Activated T-helper 9 cell treated with anti-CD3 and anti-CD28 coated beads, Interleukin-2, amount 50 U/mL, for 16 hours (primary cell): ENCODE data around the gene TRIM27.
A peak's percentile ranks its signal among the peaks of the same experiment; 100 is the strongest.
"Not testable (repeated sequence)": the region's sequence is repeated elsewhere in the genome, so short reads cannot be mapped to it uniquely, and the experiment has no call there.

Source experiments
- DNase-seq: peaks from one replicate; pipeline ENCODE4 v3.0.0-alpha.2; 2020; ENCODE audit warnings: low read depth

TRIM27 gene

DNA sequence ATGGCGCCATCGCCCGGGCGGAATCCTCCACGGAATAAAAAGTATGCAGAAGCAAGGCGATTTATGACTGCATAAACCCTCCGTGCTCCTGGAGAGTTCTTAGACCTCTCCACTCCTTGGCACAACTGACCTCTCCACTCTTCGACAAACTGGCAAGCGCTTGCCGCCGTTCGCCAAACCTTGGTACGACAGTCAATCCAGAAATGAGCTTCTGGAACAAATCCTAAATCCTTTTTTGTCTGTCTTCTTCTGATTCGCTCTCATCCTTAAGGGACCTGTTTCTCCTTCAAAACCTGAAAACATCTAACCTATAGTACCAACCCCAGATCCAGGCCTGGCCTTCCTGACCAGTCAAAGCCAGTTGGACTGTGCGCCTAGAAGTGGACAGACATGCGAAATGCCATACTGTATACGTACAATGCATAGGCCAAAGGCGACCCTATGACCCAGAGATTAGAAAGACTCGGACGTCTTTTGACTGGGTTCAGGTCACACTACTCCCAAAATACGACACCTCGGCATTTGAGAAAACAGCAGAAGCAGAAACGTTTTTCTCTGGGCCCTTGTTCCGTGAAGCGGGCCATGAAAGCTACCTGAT lies 59.4 kb downstream of the TRIM27 start:
- DNase-seq: no peak

DNA sequence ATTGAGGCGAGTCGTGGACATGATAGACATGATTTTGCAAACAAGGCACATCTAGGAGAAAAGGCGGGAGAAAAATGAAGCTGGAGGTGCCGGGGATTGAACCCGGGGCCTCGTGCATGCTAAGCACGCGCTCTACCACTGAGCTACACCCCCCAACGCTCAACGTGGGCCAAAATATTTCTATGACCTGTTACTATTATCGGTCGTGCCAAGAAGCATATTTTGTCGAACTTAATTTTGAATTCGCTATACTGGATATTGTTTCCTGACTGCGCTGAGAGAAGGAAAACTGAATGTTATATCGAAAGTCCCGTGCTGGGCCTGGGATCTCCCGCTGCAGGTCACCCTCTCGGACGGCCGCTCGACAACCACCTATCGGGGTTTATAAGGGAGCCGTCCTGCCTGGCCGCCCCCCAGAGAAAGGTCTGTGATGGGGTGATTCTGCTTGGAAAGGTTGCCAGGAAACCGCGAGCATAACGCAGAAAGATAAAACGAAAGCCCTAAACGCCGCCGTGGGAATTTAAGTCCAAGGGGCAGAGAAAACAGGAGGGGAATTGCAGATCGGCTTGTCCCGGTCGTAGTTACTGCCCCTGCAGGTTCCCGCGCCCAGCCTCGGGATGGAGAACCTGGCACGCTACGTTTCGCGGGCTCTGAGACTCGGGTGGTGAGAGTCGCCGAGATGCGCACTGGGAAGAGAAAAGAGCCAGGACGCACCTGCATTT lies 60.0 kb downstream of the TRIM27 start:
- DNase-seq: peak; percentile 70

DNA sequence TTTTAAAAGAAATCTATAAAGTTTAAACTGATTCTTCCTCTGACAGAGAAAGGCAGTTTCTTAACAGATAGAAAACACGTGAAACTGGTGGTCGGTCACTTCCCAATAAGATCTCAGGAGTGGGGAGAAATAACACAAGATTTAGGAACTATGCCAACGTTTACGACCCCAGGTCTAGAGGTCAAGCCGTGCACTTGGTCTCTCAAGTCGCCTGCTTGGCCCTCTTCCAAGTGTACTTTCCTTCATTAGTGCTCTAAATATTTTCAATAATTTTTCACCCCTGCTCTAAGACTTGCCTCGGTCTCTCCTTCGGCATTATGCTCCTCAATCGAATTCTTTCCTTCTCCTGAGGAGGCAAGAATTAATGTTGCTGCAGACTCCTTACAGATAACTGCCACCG lies 61.7 kb downstream of the TRIM27 start:
- DNase-seq: no peak

DNA sequence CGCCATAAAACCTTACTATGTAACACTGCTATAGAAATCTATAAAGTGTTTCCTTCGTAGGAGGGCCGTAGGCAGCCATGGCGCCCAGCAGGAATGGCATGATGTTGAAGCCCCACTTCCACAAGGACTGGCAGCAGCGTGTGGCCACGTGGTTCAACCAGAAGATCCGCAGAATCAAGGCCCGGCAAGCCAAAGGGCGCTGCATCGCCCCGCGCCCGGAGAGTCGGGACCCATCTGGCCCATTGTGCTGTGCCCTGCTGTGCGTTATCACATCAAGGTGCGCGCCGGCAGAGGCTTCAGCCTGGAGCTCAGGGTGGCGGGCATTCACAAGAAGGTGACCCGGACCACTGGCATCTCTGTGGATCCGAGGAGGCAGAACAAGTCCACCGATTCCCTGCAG lies 62.4 kb downstream of the TRIM27 start:
- no peak for DNase-seq

DNA sequence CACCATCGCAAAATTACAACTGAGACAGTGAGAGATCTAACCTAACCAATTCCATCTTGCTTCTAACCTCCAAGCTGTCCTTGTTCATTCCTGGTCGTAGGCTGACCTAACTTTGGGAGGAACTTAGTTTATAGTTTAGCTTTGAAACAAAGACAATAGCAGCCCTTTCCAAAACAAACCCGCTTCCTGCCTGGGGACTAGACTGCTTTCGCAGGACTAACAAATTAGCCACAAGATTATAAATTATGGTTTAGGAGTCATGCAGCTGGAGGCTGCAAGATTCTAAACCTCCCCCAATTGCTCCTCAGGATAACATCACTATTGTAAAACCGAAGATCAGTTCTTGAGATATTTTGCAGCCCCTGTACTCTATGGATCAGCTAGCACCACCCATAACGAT lies 63.2 kb downstream of the TRIM27 start:
- no peak for DNase-seq

DNA sequence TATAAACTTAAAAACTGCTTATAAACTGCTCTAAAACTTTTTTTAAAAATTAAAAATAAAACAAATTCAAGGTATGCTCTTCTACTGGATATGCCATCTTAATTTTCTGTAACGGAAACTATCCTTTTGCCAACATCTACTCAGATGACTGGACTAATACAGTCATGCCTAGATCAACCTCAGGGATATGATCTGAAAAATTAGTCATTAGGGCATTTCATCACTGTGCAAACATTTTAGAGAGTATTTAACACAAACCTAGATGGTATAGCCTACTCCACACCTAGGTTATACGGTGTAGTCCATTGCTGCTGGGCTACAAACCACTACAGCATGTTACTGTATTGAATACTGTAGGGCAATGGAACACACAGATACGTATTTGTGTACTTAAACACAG lies 64.8 kb downstream of the TRIM27 start:
- no peak for DNase-seq

DNA sequence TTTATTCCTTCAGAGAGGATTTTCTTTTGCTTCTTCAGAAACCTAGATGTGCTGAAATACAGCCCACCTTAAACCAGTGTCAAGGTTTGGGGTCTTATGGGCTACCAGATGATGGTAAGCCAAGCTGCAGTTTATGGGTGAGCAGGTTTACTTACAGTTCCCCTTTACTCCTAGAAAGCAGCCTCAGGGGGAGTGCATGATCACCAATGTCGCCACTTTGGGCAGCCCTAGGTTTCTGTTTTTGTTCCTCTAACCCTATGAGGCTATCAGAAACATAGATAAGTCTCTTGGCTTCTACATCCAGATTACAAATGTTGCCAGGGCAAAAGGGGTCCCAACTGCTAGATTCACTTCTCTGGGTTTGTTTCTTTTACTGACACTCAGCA lies 67.2 kb downstream of the TRIM27 start:
- DNase-seq: no peak

DNA sequence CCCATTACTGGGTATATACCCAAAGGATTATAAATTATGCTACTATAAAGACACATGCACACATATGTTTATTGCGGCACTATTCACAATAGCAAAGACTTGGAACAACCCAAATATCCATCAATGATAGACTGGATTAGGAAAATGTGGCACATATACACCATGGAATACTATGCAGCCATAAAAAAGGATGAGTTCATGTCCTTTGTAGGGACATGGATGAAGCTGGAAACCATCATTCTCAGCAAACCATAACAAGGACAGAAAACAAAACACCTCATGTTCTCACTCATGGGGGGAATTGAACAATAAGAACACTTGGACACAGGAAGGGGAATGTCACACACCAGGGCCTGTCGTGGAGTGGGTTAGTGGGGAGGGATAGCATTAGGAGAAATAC lies 69.4 kb downstream of the TRIM27 start:
- not testable (repeated sequence) for DNase-seq
